SK-N-SH (cell line): ENCODE data around the gene NPEPL1. TPM values are rescaled to one million over a fixed set of nuclear protein-coding genes. Genes with fewer than 3 reads are reported as not detected.

ENCODE experiments used
- CTCF ChIA-PET: fragments of 300-600, 350-600 bp; formaldehyde crosslinking; extraction: SDS; loops from one replicate; lab custom pipeline; 2021; lab: Yijun Ruan, JAX
- POLR2A ChIA-PET: fragments of 350-600 bp; sonication (Branson Sonifier 250); formaldehyde crosslinking; extraction: SDS; loops from one replicate; lab custom pipeline; 2020; ENCODE audit warnings: antibody characterized with exemption, inconsistent platforms; lab: Yijun Ruan, JAX
- DNase-seq: peaks from one replicate; pipeline ENCODE4 v3.0.0; 2012
- H2AFZ ChIP-seq: fragments of 200-600 bp; sonication (generic); 2 replicates; pipeline ENCODE4 v1.8.1; 2016; ENCODE audit warnings: antibody characterized with exemption, mild to moderate bottlenecking, low read depth
- H3F3A ChIP-seq: fragments of 200-600 bp; sonication (generic); replicated peaks from 2 replicates; pipeline ENCODE3; 2016; ENCODE audit warnings: antibody characterized with exemption, mild to moderate bottlenecking; ENCODE audit not compliant: insufficient read depth
- H3K27ac ChIP-seq, 2 experiments: fragments of 200-500 bp in 1 of 2; fragments of 200-600 bp in 1 of 2; sonication (Bioruptor generic) in 1 of 2; sonication (generic), shearing (Covaris generic) in 1 of 2; 2 replicates each; pipeline versions ENCODE4 v1.5.1 to v1.6.1; 2014 to 2016; ENCODE audit warnings: low read depth in 2 of 2, inconsistent platforms in 1 of 2, low read length in 1 of 2, mild to moderate bottlenecking in 1 of 2, mixed read lengths in 1 of 2
- H3K27me3 ChIP-seq: fragments of 200-600 bp; sonication (generic), shearing (Covaris generic); 2 replicates; pipeline ENCODE4 v1.6.1; 2016; ENCODE audit warnings: mixed run types; ENCODE audit not compliant: insufficient read depth
- H3K36me3 ChIP-seq, 2 experiments: fragments of 200-500 bp in 1 of 2; fragments of 200-600 bp in 1 of 2; sonication (Bioruptor generic) in 1 of 2; sonication (generic) in 1 of 2; replicated peaks in 1 of 2; 2 replicates each; pipeline versions ENCODE3 to v1.5.1; 2014 to 2016; ENCODE audit warnings: low read length in 1 of 2, mild to moderate bottlenecking in 1 of 2; ENCODE audit not compliant: insufficient read depth in 2 of 2, control insufficient read depth in 1 of 2
- H3K4me1 ChIP-seq, 2 experiments: fragments of 200-500 bp in 1 of 2; fragments of 200-600 bp in 1 of 2; sonication (Bioruptor generic) in 1 of 2; sonication (generic), shearing (Covaris generic) in 1 of 2; 2 replicates each; pipeline versions ENCODE4 v1.5.1 to v1.6.1; 2014 to 2016; ENCODE audit warnings: low read depth in 1 of 2, low read length in 1 of 2, mixed run types in 1 of 2; ENCODE audit not compliant: insufficient read depth in 2 of 2, control insufficient read depth in 1 of 2
- H3K4me2 ChIP-seq: fragments of 200-600 bp; sonication (generic), shearing (Covaris generic); 2 replicates; pipeline ENCODE4 v1.6.1; 2017; ENCODE audit warnings: mixed run types
- H3K4me3 ChIP-seq, 2 experiments: fragments of 200-500 bp in 1 of 2; fragments of 200-600 bp in 1 of 2; sonication (Bioruptor generic) in 1 of 2; sonication (generic), shearing (Covaris generic) in 1 of 2; 2 replicates each; pipeline versions ENCODE4 v1.5.1 to v1.8.1; 2014 to 2016; ENCODE audit warnings: low read depth in 2 of 2, inconsistent platforms in 1 of 2, low read length in 1 of 2, mild to moderate bottlenecking in 1 of 2, mixed read lengths in 1 of 2, moderate library complexity in 1 of 2
- H3K79me2 ChIP-seq: fragments of 200-600 bp; sonication (generic); 2 replicates; pipeline ENCODE4 v1.8.1; 2017; ENCODE audit warnings: mild to moderate bottlenecking; ENCODE audit not compliant: insufficient read depth
- H3K9ac ChIP-seq: fragments of 200-600 bp; sonication (generic); 2 replicates; pipeline ENCODE4 v1.6.1; 2017; ENCODE audit warnings: mixed run types
- H3K9me2 ChIP-seq: fragments of 200-600 bp; sonication (generic); 2 replicates; pipeline ENCODE4 v1.6.1; 2017; ENCODE audit warnings: mixed run types
- H3K9me3 ChIP-seq: fragments of 200-600 bp; sonication (generic); 2 replicates; pipeline ENCODE4 v1.6.1; 2017; ENCODE audit warnings: mixed run types, mild to moderate bottlenecking, moderate library complexity
- H4K20me1 ChIP-seq: fragments of 200-600 bp; sonication (generic); 2 replicates; pipeline ENCODE4 v1.6.1; 2017; ENCODE audit warnings: mild to moderate bottlenecking, mixed run types; ENCODE audit not compliant: insufficient read depth
- CHD2 ChIP-seq: fragments of 150-350 bp; IDR thresholded peaks from 2 replicates; pipeline ENCODE4 v1.6.1; 2018; ENCODE audit warnings: low read length; ENCODE audit not compliant: partially characterized antibody
- EP300 ChIP-seq, 2 experiments: IDR thresholded peaks; 2 replicates each; pipeline versions ENCODE4 v1.4.0 to v1.6.1; 2012; ENCODE audit warnings: borderline replicate concordance in 1 of 2, low read depth in 1 of 2, low read length in 1 of 2
- EZH2phosphoT487 ChIP-seq: fragments of 200-600 bp; sonication (generic); IDR thresholded peaks from 2 replicates; pipeline ENCODE4 v1.6.1; 2017; ENCODE audit warnings: low read depth, mixed run types, mild to moderate bottlenecking, antibody characterized with exemption, moderate library complexity, borderline replicate concordance
- FOSL2 ChIP-seq: IDR thresholded peaks from 2 replicates; pipeline ENCODE4 v1.4.0; 2012; ENCODE audit warnings: low read depth, mild to moderate bottlenecking, moderate library complexity, borderline replicate concordance
- FOXJ3 ChIP-seq: sonication (generic); formaldehyde crosslinking; IDR thresholded peaks from 2 replicates; pipeline ENCODE4 v1.5.1; 2020; ENCODE audit warnings: mild to moderate bottlenecking, missing genetic modification reagents
- GABPA ChIP-seq: IDR thresholded peaks from 2 replicates; pipeline ENCODE4 v1.4.0; 2012; ENCODE audit warnings: low read depth, mild to moderate bottlenecking
- MEF2A ChIP-seq: IDR thresholded peaks from 2 replicates; pipeline ENCODE4 v1.4.0; 2012; ENCODE audit warnings: low read depth, borderline replicate concordance
- MXI1 ChIP-seq: IDR thresholded peaks from 2 replicates; pipeline ENCODE4 v1.6.1; 2012; ENCODE audit warnings: mild to moderate bottlenecking, low read depth, low read length, improper control_type of control experiment
- NRF1 ChIP-seq: IDR thresholded peaks from 2 replicates; pipeline ENCODE4 v1.6.1; 2012; ENCODE audit warnings: low read depth, mild to moderate bottlenecking, low read length
- RCOR1 ChIP-seq: fragments of 150-350 bp; IDR thresholded peaks from 2 replicates; pipeline ENCODE4 v1.6.1; 2017; ENCODE audit warnings: antibody characterized with exemption, low read length
- TCF12 ChIP-seq: IDR thresholded peaks from 2 replicates; pipeline ENCODE4 v1.4.0; 2012
- TEAD4 ChIP-seq: IDR thresholded peaks from 2 replicates; pipeline ENCODE4 v1.4.0; 2012; ENCODE audit warnings: mild to moderate bottlenecking, borderline replicate concordance; ENCODE audit not compliant: insufficient read depth
- YY1 ChIP-seq: IDR thresholded peaks from 2 replicates; pipeline ENCODE4 v1.4.0; 2012; ENCODE audit warnings: low read depth, mild to moderate bottlenecking
- WGBS: methylation state at CpG from one replicate; pipeline ENCODE4 v1.1.6; 2017; ENCODE audit warnings: low lambda C conversion rate; 5-methylcytosine and 5-hydroxymethylcytosine counted together
- polyA plus RNA-seq, 3 experiments: library from polyadenylated mRNA; depleted of rRNA; stranded (reverse); fragments of >200 nt; gene quantifications; 2 replicates each; pipeline ENCODE4 v1.2.3, GENCODE V29; 2012
- TF ChIP-seq, protein P1 (sequence below): IDR thresholded peaks from 2 replicates; pipeline ENCODE4 v1.4.0; 2012; ENCODE audit warnings: low read depth, borderline replicate concordance
- TF ChIP-seq, protein P2 (sequence below): IDR thresholded peaks from 2 replicates; pipeline ENCODE4 v1.6.1; 2012; ENCODE audit warnings: mild to moderate bottlenecking, low read depth, low read length, moderate library complexity
- TF ChIP-seq, protein P3 (sequence below): fragments of 150-350 bp; IDR thresholded peaks from 2 replicates; pipeline ENCODE4 v1.6.1; 2017; ENCODE audit warnings: antibody characterized with exemption, low read length, low read depth, borderline replicate concordance

Gene NPEPL1
- polyA plus RNA-seq, 1 of the 3 experiments (the other 2 are of a cell fraction), result 2.8 TPM

DNA sequence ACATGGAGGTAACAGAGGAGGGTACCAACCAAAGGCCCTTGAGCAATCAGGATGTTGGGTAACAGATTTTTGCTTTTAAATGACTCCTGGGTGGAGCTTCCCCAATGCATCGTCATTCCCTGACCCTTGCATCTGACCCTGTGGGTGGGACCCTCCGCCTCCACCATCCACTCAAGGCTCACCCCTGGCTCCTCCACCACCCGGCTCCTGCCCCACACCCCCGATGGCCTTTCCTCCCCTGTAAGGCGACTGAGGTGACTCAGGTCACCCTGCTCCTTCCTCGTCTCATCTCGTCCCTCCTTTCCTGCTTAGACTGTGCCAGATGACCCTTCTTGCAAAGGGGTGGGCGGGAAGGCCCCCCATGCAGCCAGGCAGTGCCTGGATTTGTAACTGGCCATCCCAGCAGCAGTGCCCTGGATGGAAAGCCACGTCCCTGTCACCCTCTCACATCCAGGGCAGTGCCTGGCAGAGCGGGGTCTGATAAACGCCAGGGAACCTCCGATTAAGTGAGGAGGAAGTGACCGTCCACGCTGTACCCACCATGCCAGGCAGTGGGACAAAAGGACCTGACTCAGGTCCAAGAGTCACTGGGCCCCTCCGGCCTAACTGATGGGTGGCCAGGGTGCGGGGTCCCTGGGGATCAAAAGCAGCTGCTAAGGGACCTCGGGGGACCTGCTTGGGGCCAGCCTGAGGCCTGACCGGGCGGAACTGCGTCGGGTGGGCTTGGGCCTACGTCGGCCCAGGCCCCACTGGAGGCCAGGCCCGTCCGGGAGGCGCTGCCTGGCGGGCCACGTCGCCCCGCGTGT is 624 bp upstream of the NPEPL1 start:
- Histone ChIP-seq H3K27ac (no peak overlapping the region), H3K9ac (no peak overlapping the region), H3K4me3 (no peak overlapping the region)

More for the DNA sequence above, 624 bp upstream of the NPEPL1 start:
- Histone ChIP-seq H3K27me3 (no peaks in the 10 kb centered on the region), H3K79me2 (no peaks in the 10 kb centered on the region), H3K4me2 (no peak overlapping the region), H3K9me2 (no peaks in the 10 kb centered on the region), H4K20me1 (no peaks in the 10 kb centered on the region), H2AFZ (no peak overlapping the region), H3K4me1 (no peaks in the 10 kb centered on the region; a peak in 1 of 4 replicates), H3K9me3 (no peaks in the 10 kb centered on the region), H3K36me3 (no peaks in the 10 kb centered on the region)
- ChIA-PET CTCF (no interaction called here), POLR2A (interaction anchor here (0.6 kb wide), 1 partner anchor 238 kb away, joined by 3 read pairs; no protein-coding TSS in a partner anchor)
- DNase-seq, result no peak
- WGBS, result 94% methylated on average over 22 of the region's 31 CpGs
- TF ChIP-seq FOSL2 (no peak), YY1 (no peak), EP300 (IDR thresholded peaks at IDR 0.05; ENCODE audit: borderline replicate concordance in 1 of 2, low read depth in 1 of 2, low read length in 1 of 2) (no peak), EZH2phosphoT487 (no peak), CHD2 (no peak), MXI1 (no peak), MEF2A (no peak), NRF1 (no peak), TCF12 (no peak), TEAD4 (no peak), GABPA (no peak), FOXJ3 (CRISPR knock-in tag) (no peak), RCOR1 (no peak)
- TF ChIP-seq, protein P1, sequence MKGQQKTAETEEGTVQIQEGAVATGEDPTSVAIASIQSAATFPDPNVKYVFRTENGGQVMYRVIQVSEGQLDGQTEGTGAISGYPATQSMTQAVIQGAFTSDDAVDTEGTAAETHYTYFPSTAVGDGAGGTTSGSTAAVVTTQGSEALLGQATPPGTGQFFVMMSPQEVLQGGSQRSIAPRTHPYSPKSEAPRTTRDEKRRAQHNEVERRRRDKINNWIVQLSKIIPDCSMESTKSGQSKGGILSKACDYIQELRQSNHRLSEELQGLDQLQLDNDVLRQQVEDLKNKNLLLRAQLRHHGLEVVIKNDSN, result no peak
- TF ChIP-seq, protein P2, sequence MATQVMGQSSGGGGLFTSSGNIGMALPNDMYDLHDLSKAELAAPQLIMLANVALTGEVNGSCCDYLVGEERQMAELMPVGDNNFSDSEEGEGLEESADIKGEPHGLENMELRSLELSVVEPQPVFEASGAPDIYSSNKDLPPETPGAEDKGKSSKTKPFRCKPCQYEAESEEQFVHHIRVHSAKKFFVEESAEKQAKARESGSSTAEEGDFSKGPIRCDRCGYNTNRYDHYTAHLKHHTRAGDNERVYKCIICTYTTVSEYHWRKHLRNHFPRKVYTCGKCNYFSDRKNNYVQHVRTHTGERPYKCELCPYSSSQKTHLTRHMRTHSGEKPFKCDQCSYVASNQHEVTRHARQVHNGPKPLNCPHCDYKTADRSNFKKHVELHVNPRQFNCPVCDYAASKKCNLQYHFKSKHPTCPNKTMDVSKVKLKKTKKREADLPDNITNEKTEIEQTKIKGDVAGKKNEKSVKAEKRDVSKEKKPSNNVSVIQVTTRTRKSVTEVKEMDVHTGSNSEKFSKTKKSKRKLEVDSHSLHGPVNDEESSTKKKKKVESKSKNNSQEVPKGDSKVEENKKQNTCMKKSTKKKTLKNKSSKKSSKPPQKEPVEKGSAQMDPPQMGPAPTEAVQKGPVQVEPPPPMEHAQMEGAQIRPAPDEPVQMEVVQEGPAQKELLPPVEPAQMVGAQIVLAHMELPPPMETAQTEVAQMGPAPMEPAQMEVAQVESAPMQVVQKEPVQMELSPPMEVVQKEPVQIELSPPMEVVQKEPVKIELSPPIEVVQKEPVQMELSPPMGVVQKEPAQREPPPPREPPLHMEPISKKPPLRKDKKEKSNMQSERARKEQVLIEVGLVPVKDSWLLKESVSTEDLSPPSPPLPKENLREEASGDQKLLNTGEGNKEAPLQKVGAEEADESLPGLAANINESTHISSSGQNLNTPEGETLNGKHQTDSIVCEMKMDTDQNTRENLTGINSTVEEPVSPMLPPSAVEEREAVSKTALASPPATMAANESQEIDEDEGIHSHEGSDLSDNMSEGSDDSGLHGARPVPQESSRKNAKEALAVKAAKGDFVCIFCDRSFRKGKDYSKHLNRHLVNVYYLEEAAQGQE, result no peak
- TF ChIP-seq, protein P3, sequence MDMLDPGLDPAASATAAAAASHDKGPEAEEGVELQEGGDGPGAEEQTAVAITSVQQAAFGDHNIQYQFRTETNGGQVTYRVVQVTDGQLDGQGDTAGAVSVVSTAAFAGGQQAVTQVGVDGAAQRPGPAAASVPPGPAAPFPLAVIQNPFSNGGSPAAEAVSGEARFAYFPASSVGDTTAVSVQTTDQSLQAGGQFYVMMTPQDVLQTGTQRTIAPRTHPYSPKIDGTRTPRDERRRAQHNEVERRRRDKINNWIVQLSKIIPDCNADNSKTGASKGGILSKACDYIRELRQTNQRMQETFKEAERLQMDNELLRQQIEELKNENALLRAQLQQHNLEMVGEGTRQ, result no peak
- TF ChIP-seq, all 33 proteins: peak for 0
- H3F3A ChIP-seq, result no peaks in the 10 kb centered on the region
